Erythroblast (primary cell): Measurements from ENCODE around the gene LHX6.

Experiments
- GATA1 ChIP-seq: IDR thresholded peaks from 2 replicates; pipeline ENCODE4 v1.6.1; 2011; ENCODE audit warnings: low read depth, mild to moderate bottlenecking, control low read depth, low read length, moderate library complexity
- POLR2A ChIP-seq: IDR thresholded peaks from 2 replicates; pipeline ENCODE4 v1.6.1; 2011; ENCODE audit warnings: mild to moderate bottlenecking, low read length

DNA sequence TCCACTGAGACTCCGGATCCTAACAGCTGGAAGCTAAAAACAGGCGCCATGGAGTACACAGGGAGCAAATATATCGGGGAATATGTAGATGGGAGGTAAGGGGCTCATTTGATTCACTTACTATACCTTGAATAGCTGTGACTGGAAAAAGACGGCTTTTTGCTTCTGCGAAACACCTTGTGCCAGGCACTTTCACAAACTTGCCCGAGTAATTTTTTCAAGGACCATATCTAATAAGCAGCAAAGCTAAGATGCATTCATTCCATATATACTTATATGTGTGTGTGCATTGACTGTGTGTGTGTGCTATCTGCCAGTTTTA lies 68.9 kb downstream of the LHX6 start:
- peak; percentile 4 for TF ChIP-seq POLR2A
- no peak for TF ChIP-seq GATA1
